HFFc6 (cell line): ENCODE results near the gene CCDC127. TPM values are rescaled to one million over a fixed set of nuclear protein-coding genes. Genes with fewer than 3 reads are reported as not detected.

Experiments
- DNase-seq: peaks from one replicate; pipeline ENCODE4 v3.0.0-alpha.2; 2018
- H3K27ac Mint-ChIP-seq: 2 replicates; pipeline ENCODE4 v1.8.0; 2020; ENCODE audit warnings: mild to moderate bottlenecking, mixed read lengths
- H3K27me3 Mint-ChIP-seq: 2 replicates; pipeline ENCODE4 v1.8.0; 2021; ENCODE audit warnings: mild to moderate bottlenecking, moderate library complexity, mixed read lengths; ENCODE audit not compliant: insufficient read depth
- H3K36me3 Mint-ChIP-seq: 2 replicates; pipeline ENCODE4 v1.8.0; 2021; ENCODE audit warnings: low read depth, mixed read lengths
- H3K4me1 Mint-ChIP-seq: 2 replicates; pipeline ENCODE4 v1.8.0; 2020; ENCODE audit warnings: low read depth, mixed read lengths
- H3K4me3 Mint-ChIP-seq: 2 replicates; pipeline ENCODE4 v1.8.0; 2020; ENCODE audit warnings: mild to moderate bottlenecking, moderate library complexity, mixed read lengths
- H3K9me3 Mint-ChIP-seq: 2 replicates; pipeline ENCODE4 v1.8.0; 2020; ENCODE audit warnings: mild to moderate bottlenecking, mixed read lengths
- CTCF ChIP-seq: fragments of 200-600 bp; sonication (generic); IDR thresholded peaks from 2 replicates; pipeline ENCODE4 v1.5.0; 2021; ENCODE audit warnings: antibody characterized with exemption, mild to moderate bottlenecking
- total RNA-seq, 6 experiments: library from RNA; stranded (reverse); fragmentation: NEBNext Ultra II Directional; extraction: Animal tissue kit (Norgen Biotek cat#: 25700); gene quantifications; 2 replicates in 1 of 6; 3 replicates in 5 of 6; pipeline ENCODE4 v1.2.3, GENCODE V29; 2021

The CCDC127 gene
- total RNA-seq, 6 experiments from 2014 or later: 4.5 to 6.6 (median 6.2) TPM

GRCh38 chr5:189486-189885 lies 28.5 kb downstream of the CCDC127 start:
- no peak overlapping the region for H3K4me3 Mint-ChIP-seq
- no peak for TF ChIP-seq CTCF
- H3K36me3 Mint-ChIP-seq: no peaks in the 10 kb centered on the region
- no peaks in the 10 kb centered on the region for H3K9me3 Mint-ChIP-seq
- peaks cover 8% of the 10 kb centered on the region for H3K27me3 Mint-ChIP-seq
- H3K27ac Mint-ChIP-seq: no peak overlapping the region
- H3K4me1 Mint-ChIP-seq: peaks cover 8% of the 10 kb centered on the region; the same call in 1 of the 2 replicates
- DNase-seq: no peak

DNA sequence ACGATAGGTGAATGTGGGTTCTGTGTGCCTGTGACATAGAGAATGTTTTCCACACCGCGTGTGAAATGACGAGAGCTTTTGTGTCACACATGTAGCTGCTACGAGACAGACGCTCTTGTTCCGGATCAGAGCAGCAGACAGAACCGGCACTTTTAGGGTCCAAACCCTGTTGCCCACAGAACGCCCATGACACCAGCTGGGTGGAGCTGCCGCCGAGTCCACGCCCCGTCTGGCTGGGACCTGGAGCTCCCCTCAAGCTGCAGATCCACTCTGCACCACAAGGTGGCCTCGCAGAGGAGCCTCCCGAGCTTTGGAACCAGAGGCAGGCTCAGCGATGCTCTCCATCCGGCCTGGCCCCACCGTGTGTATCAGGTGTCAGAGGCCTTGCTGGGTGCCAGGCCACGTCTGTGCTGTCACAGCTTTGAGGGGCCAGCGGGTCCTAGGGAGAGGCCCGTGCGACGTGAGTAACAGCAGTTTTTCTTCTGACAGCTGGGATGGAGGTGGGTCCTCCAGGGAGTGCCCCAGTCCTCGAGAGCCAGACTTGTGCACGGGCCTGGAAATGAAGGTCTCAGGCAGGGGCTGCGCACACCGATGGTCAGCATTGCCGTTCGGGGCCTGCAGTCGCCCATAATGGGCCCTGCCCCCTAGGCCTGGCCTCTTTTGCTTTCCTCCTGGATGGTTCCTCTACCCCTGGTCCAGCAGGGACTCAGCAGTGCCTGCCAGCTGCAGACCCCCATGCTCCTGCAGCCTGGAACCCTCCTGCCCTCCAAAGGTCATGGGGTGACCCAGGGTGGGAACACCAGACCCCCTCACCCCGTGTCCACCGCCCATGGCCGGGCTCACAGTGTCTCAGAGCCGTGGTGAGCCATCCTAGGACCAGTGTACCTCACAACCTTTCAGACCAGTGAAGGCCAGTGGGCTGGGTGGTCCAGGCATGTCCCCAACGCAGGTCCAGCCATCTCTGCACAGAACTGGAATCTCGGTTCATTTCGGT lies 29.2 kb downstream of the CCDC127 start:
- Mint-ChIP-seq H3K4me1 (peaks cover 13% of the 10 kb centered on the region), H3K27me3 (peaks cover 8% of the 10 kb centered on the region), H3K4me3 (peak overlapping the region; percentile 34; the same call in 1 of the 2 replicates), H3K36me3 (no peaks in the 10 kb centered on the region), H3K27ac (peak overlapping the region; percentile 36; the same call in 1 of the 2 replicates), H3K9me3 (no peaks in the 10 kb centered on the region)
- DNase-seq: peak; percentile 79
- peak; percentile 97 for TF ChIP-seq CTCF

- H3K36me3 Mint-ChIP-seq: no peaks in the 10 kb centered on the region
- H3K4me1 Mint-ChIP-seq: peaks cover 13% of the 10 kb centered on the region
- DNase-seq: no peak
- peaks cover 8% of the 10 kb centered on the region for H3K27me3 Mint-ChIP-seq
- H3K27ac Mint-ChIP-seq: no peak overlapping the region; the same call in 1 of the 2 replicates
- peak overlapping the region; percentile 34; the same call in 1 of the 2 replicates for H3K4me3 Mint-ChIP-seq
- no peak for TF ChIP-seq CTCF
- H3K9me3 Mint-ChIP-seq: no peaks in the 10 kb centered on the region
These were observed 30.1 kb downstream of the CCDC127 start for GRCh38 chr5:187617-188451.

- no peak for TF ChIP-seq CTCF
- Mint-ChIP-seq H3K36me3 (no peaks in the 10 kb centered on the region), H3K27ac (no peak overlapping the region), H3K4me1 (peaks cover 13% of the 10 kb centered on the region), H3K27me3 (peaks cover 8% of the 10 kb centered on the region), H3K4me3 (no peak overlapping the region), H3K9me3 (no peaks in the 10 kb centered on the region)
- no peak for DNase-seq
These were observed 30.9 kb downstream of the CCDC127 start for GRCh38 chr5:187042-187431.

DNA sequence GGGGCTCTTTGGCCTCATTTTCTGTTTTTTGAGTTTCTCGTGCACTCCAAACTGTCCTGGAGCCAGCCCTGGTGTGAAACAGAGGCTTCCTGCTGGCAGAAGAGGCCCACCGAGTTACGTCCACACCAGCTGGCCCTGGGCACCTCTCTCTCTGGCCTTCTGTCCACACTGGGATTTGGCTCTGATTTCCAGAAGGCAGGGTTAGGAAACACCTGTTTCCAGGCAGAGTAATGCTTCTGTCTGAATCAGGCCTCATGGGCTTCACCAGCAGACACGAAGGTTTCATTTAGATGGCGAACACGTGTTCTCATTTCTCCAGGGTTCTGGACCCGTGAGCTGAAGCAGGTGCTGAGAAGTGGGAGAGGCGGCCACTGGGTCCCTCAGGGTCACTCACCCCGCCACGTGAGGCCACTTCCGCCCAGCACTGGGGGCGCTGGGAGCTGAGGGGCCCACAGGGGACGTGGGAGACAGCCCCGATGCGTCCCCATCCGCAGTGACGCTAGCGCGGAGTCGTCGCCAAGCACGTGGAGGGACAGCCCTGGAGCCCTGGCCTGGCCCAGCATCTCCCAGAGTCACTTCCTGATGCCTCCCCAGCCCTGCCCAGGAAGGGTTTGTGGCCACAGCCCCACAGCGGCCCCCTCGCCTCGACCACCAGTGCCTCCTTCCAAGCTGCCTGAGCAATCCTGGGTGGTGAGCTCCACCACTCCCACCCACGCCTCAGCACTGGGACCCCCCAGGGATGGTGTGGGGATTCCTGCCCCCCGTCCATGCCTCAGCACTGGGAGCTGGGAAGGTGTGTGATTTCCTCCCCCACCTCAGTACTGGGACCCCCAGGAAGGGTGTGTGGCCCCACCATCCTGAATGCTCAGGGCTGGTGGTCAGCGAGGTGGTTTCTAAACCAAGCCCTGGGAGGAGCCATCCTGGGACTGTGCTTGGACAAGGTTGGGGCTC lies 31.6 kb downstream of the CCDC127 start:
- Mint-ChIP-seq H3K36me3 (no peaks in the 10 kb centered on the region), H3K9me3 (no peaks in the 10 kb centered on the region), H3K4me1 (peaks cover 13% of the 10 kb centered on the region), H3K27ac (no peak overlapping the region), H3K4me3 (no peak overlapping the region), H3K27me3 (peaks cover 8% of the 10 kb centered on the region)
- DNase-seq: no peak
- no peak for TF ChIP-seq CTCF
